Common myeloid progenitor, CD34-positive (primary cell): ENCODE data around the gene MRS2.
A peak's percentile ranks its signal among the peaks of the same experiment; 100 is the strongest.
"Not testable (repeated sequence)": the region's sequence is repeated elsewhere in the genome, so short reads cannot be mapped to it uniquely, and the experiment has no call there.

Experiments used
- CTCF ChIA-PET: fragments of 350-600 bp; sonication (Branson Sonifier 250); formaldehyde crosslinking; loops from one replicate; lab custom pipeline; 2021; ENCODE audit warnings: antibody characterized with exemption; lab: Charles Lee
- POLR2A ChIA-PET: fragments of 350-600 bp; sonication (Branson Sonifier 250); formaldehyde crosslinking; loops from one replicate; lab custom pipeline; 2021; ENCODE audit warnings: antibody characterized with exemption; lab: Charles Lee
- DNase-seq, 3 donors: peaks; one replicate each; pipeline versions ENCODE4 v3.0.0 to v3.0.0-alpha.2; 2013
- H3K27ac ChIP-seq, 2 experiments: 1 replicate in 1 of 2; 2 replicates in 1 of 2; pipeline ENCODE4 v1.7.0; 2013; ENCODE audit warnings: inconsistent platforms in 2 of 2, low read length in 2 of 2, mild to moderate bottlenecking in 2 of 2, low read depth in 1 of 2, moderate library complexity in 1 of 2; ENCODE audit not compliant: severe bottlenecking in 2 of 2, insufficient read depth in 1 of 2, poor library complexity in 1 of 2
- H3K27me3 ChIP-seq, 5 experiments: replicated peaks in 2 of 5; 1 replicate in 3 of 5; 2 replicates in 2 of 5; pipeline versions ENCODE4 v1.6.1 to v1.7.0; 2013; ENCODE audit warnings: low read length in 4 of 5, mild to moderate bottlenecking in 2 of 5, moderate library complexity in 2 of 5, inconsistent platforms in 1 of 5; ENCODE audit not compliant: insufficient read depth in 5 of 5, control insufficient read depth in 4 of 5
- H3K36me3 ChIP-seq, 4 experiments: 1 replicate in 2 of 4; 2 replicates in 2 of 4; pipeline versions ENCODE4 v1.6.1 to v1.7.0; 2013; ENCODE audit warnings: low read length in 3 of 4, control low read depth in 1 of 4, mild to moderate bottlenecking in 1 of 4; ENCODE audit not compliant: control insufficient read depth in 4 of 4, insufficient read depth in 4 of 4
- H3K4me1 ChIP-seq, 4 experiments: 1 replicate in 3 of 4; 2 replicates in 1 of 4; pipeline versions ENCODE4 v1.6.1 to v1.7.1; 2013; ENCODE audit warnings: low read length in 3 of 4, mild to moderate bottlenecking in 3 of 4, control low read depth in 1 of 4, inconsistent platforms in 1 of 4, moderate library complexity in 1 of 4; ENCODE audit not compliant: control insufficient read depth in 4 of 4, insufficient read depth in 4 of 4; ENCODE audit errors: control extremely low read depth in 1 of 4
- H3K4me3 ChIP-seq, 7 experiments: 1 replicate in 4 of 7; 2 replicates in 3 of 7; pipeline versions ENCODE4 v1.5.1 to v1.7.0; 2013; ENCODE audit warnings: mild to moderate bottlenecking in 7 of 7, low read length in 6 of 7, moderate library complexity in 6 of 7, inconsistent platforms in 2 of 7, low read depth in 2 of 7, control low read depth in 1 of 7; ENCODE audit not compliant: insufficient read depth in 4 of 7, control insufficient read depth in 1 of 7; ENCODE audit errors: extremely low read depth in 1 of 7
- H3K9me3 ChIP-seq, 5 experiments: 1 replicate in 4 of 5; 2 replicates in 1 of 5; pipeline versions ENCODE4 v1.6.1 to v1.7.1; 2013; ENCODE audit warnings: low read length in 4 of 5, mild to moderate bottlenecking in 2 of 5, inconsistent platforms in 1 of 5, low read depth in 1 of 5, moderate library complexity in 1 of 5; ENCODE audit not compliant: control insufficient read depth in 4 of 5, insufficient read depth in 2 of 5; ENCODE audit errors: control extremely low read depth in 1 of 5
- WGBS: methylation state at CpG from one replicate; pipeline ENCODE4 v1.1.5; 2013; ENCODE audit not compliant: insufficient coverage; 5-methylcytosine and 5-hydroxymethylcytosine counted together

Gene MRS2

DNA sequence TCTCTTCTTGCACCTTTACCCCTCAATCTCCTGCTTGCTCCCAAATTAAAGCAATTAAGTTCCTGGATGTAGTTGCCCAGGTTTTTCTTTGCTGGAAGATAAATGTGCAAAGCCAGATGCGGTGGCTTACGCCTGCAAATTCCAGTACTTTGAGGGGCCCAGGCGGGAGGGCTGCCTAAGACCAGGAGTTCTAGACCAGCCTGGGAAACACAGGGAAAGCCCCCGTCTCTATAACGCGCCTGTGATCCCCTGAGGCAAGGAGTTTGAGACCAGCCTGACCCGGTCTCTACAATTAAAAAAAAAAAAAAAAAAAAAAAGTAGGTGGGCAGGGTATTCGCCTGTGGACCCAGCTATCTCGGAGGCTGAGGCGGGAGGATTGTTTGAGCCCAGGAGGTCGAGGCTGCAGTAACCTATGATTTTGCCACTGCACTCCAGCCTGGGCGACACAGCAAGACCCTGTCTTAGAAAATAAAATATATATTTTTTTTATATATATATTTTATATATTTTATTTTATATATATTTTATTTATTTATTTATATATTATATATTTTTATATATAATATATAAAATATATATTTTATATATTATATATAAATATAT, 44.4 kb upstream of the MRS2 start:
- Histone ChIP-seq H3K4me1 (peaks cover 3 to 21% (median 15%) of the 10 kb centered on the region in 4 experiments), H3K4me3 (peak overlapping the region in 5 of 7 experiments; percentile 5 to 75 (median 59)), H3K36me3 (no peaks in the 10 kb centered on the region), H3K9me3 (no peaks in the 10 kb centered on the region), H3K27ac (no peak overlapping the region), H3K27me3 (peaks cover 7 to 22% (median 13%) of the 10 kb centered on the region in 5 experiments)
- CTCF ChIA-PET: interaction anchor here (0.9 to 1.0 kb wide), 2 partner anchors 31 to 75 kb away, joined by 4 to 5 read pairs; no protein-coding TSS in a partner anchor
- peak in 2 of 3 donors; percentile 18 to 33 for DNase-seq
- POLR2A ChIA-PET: no interaction called here
- 27% methylated on average over 3 of the region's 12 CpGs for WGBS

DNA sequence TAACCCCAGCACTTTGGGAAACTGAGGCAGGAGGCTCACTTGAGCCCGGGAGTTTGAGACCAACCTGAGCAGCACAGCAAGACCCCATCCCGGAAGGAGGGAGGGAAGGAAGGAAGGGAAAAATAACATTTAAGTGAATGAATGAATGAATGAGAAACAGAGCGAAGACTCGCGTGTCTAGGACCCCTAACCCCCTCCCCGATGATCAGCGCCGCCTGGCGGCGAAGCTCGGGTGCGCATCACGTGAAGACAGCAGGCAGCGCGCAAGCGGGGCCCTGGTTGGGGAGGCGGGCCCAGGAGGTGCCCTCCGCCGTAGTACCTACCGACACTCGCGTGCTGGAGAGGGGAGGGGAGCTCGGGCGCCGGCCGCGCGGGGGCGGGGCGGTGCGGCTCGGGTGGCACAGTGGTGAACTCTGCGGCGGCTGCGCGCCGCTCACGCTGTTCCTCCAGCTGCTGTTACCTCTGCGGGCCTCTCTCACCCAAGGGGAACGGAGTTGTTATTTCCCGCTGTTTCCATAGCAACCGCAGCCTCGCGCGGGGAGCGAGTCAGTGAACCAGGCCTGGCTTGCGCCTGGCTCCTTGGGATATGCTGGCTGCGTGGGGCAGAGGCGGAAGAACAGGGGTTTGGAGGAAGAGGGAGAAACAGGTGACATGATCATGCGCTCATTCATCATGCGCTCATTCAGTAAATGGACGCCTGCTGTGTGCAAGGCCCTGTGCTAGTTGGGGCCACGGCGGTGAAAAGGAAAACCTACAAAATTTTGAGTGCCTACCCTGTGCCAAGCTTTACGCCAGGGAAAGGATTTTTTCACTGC, 42.9 kb upstream of the MRS2 start:
- Histone ChIP-seq H3K9me3 (no peaks in the 10 kb centered on the region), H3K4me1 (peaks cover 3 to 21% (median 15%) of the 10 kb centered on the region in 4 experiments), H3K27me3 (peaks cover 7 to 22% (median 12%) of the 10 kb centered on the region in 5 experiments), H3K4me3 (peak overlapping the region; percentile 33 to 79 (median 61)), H3K36me3 (no peaks in the 10 kb centered on the region), H3K27ac (no peak overlapping the region)
- ChIA-PET CTCF (interaction anchor here (0.6 to 2.2 kb wide), 7 partner anchors 10 to 86 kb away, joined by 3 to 6 read pairs (median 4); no protein-coding TSS in a partner anchor), POLR2A (no interaction called here)
- WGBS: 7% methylated on average over 46 of the region's 55 CpGs
- peak; percentile 91 to 97 (median 96) for DNase-seq

DNA sequence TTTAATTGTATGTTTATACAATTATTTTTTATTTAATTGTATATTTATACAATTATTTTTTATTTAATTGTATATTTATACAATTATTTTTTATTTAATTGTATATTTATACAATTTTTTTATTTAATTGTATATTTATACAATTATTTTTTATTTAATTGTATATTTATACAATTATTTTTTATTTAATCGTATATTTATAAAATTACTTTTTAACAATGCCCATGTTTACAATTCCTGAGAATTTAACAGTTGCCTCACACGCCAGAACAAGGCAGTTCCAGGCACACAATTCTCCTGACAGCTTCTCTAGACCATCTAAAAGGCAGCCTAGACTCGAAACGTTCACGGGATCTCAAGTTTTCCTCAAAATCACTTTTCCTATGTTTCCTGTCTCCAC, 40.4 kb upstream of the MRS2 start:
- peaks cover 3 to 21% (median 15%) of the 10 kb centered on the region in 4 experiments for H3K4me1 ChIP-seq
- WGBS: 95% methylated on average over 4 of the region's 5 CpGs
- H3K9me3 ChIP-seq, POLR2A ChIA-PET, DNase-seq, H3K36me3 ChIP-seq, H3K4me3 ChIP-seq, H3K27ac ChIP-seq, CTCF ChIA-PET: not testable (repeated sequence)
- peaks cover under 1 to 14% (median 9%) of the 10 kb centered on the region in 5 experiments for H3K27me3 ChIP-seq

DNA sequence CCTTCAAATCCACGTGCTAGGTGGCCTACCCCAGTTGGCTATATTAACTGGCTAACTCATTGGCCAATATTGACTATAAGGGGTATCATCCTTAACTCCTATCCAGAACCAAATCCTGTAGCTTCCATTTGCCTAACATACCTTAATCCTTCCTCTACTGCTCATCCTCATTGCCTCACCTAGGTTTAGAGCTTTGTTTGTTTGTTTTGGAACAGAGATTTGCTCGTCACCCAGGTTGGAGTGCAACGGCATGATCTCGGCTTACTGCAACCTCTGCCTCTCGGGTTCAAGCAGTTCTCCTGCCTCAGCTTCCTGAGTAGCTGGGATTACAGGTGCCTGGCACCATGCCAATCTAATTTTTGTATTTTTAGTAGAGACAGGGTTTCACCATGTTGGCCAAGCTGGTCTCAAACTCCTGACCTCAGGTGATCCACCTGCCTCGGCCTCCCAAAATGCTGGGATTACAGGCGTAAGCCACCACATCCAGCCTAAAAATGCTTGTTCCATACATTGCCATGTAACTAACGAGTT, 37.6 kb upstream of the MRS2 start:
- POLR2A ChIA-PET, H3K27ac ChIP-seq, DNase-seq, H3K9me3 ChIP-seq, H3K36me3 ChIP-seq, H3K4me1 ChIP-seq, H3K27me3 ChIP-seq, H3K4me3 ChIP-seq, CTCF ChIA-PET: not testable (repeated sequence)
- 89% methylated on average over 6 of the region's 8 CpGs for WGBS

DNA sequence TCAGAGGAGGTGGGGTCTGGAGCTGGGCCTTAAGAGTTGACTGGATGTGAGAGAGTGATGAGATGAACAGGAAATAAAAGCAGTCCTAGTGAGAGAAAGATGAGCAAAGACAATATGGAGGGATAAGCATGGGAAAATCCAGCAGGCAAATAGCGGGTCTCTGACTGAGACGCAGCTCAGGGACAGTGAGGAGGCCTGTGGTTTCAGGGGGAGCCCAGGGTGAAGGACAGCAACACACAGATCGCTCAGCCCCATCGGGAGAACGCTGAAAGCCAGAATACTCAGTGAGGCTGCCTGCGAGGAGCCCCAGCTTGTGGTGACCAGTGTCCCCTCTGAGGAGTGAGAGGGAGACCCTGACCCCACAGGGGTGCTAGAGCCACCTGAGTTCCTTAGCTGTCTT, 28.1 kb upstream of the MRS2 start:
- POLR2A ChIA-PET: no interaction called here
- DNase-seq: no peak
- Histone ChIP-seq H3K27me3 (peaks cover 0 to 2% (median 0%) of the 10 kb centered on the region in 5 experiments), H3K4me1 (no peaks in the 10 kb centered on the region), H3K4me3 (no peak overlapping the region), H3K36me3 (no peaks in the 10 kb centered on the region), H3K27ac (no peak overlapping the region), H3K9me3 (no peaks in the 10 kb centered on the region)
- CTCF ChIA-PET: no interaction called here
- WGBS: 100% methylated on average over 3 of the region's 6 CpGs

DNA sequence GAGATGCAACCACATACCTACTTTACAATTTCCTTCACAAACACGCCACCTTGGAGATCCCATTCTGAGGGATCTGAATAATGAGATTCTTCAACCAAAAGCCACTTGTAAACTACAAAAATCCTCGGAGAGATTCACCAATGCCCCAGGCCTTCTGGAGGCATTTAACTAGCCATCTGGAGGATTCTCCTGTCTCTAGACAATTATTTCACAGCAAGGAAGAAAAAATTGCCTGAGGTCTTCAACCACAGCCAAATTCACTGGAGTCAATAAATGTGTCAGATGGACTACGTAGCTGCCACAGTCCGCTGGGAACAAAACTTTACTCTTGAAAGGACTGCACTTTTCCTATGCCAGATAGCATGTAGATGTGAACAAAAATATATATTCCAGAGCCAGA, 25.9 kb upstream of the MRS2 start:
- Histone ChIP-seq H3K36me3 (no peaks in the 10 kb centered on the region), H3K4me3 (no peak overlapping the region), H3K27ac (no peak overlapping the region), H3K9me3 (no peaks in the 10 kb centered on the region), H3K27me3 (peaks cover 0 to 2% (median 0%) of the 10 kb centered on the region in 5 experiments), H3K4me1 (no peaks in the 10 kb centered on the region)
- WGBS: 42% methylated on average over 2 of the region's 4 CpGs
- no peak for DNase-seq
- CTCF ChIA-PET: no interaction called here
- POLR2A ChIA-PET: no interaction called here
